GM19193 (cell line): ENCODE measurements around the gene PFKL.

Source experiments
- POLR2A ChIP-seq: IDR thresholded peaks from 4 replicates; pipeline ENCODE4 v1.6.1; 2011; ENCODE audit not compliant: insufficient read depth, insufficient read length; ENCODE audit errors: extremely low read depth

The PFKL gene

GRCh38 chr21:44325386-44326271 is 25.8 kb downstream of the PFKL start:
- no peak for TF ChIP-seq POLR2A

DNA sequence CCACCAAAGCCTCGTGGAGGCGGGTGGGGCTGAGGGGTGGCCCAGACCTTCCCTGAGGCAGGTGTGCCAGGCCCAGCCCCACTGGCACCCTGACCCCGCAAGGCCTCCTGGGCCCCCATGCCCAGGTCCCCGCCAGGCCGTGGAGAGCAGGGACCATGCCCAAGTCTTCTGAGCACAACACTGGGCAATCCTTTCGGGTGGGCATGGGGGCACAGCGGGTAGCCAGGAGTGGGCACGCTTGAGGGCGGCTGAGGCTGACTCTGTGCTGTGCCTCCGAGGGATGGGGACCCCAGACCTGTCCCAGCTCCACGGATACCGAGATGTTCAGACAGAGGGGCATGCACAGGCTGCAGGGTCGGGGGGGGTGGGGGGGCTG is 26.4 kb downstream of the PFKL start:
- no peak for TF ChIP-seq POLR2A

GRCh38 chr21:44326716-44327602 is 27.1 kb downstream of the PFKL start:
- no peak for TF ChIP-seq POLR2A

- no peak for TF ChIP-seq POLR2A
These were observed 27.7 kb downstream of the PFKL start for GRCh38 chr21:44327603-44327974.

DNA sequence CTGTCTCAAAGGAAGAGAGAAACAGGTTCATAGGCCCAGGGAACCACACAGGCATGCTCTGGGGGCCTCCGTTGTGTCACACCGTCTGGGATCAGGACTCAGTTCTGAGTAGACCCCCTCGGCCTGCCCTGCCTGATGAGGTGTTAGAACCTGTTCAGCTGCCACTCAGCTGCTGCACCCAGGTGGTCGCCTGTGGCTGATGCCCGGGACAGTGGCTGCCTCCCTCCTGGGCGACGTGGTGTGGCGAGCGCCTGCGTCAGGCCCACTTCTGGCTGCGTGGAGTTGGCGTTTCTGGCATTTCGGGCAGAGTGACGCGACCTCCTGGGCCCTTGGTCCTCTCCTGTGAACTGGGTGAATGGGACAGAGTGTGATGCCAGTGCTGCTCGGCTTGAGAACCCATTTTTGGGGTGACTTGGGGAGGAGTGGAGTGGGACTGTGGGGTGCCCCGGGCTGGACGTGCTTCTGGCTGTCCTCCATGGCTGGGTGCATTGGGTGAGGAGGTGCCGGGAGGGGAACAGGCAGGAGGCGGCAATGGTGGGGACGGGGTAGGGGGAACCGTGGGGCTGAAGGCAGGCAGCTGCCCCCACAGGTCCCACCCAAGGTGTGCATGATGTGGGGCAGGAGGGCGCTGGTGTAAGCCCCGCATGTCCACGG is 28.5 kb downstream of the PFKL start:
- TF ChIP-seq POLR2A: peak; percentile 30

GRCh38 chr21:44329086-44329889 is 29.4 kb downstream of the PFKL start:
- peak; percentile 36 for TF ChIP-seq POLR2A

GRCh38 chr21:44329971-44330681 is 30.3 kb downstream of the PFKL start:
- TF ChIP-seq POLR2A: no peak

DNA sequence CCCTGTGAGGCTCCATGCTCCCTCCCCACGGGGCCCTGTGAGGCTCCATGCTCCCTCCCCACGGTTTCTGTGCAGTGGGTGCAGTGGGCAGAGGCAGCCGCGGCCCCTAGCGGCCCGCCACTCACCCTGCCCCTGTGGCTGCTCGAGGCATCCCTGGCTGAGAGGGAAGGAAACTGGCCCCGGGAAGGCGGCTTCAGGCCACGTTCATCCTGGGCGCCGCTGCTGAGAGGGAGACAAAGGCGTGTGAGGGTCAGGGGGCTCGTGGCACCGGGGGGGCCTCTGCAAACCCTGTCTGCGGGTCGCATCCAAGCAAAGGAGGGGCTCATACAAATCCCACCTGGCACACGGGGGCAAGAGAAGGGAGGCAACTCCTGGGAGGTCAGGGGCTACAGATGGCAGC is 30.8 kb downstream of the PFKL start:
- no peak for TF ChIP-seq POLR2A

DNA sequence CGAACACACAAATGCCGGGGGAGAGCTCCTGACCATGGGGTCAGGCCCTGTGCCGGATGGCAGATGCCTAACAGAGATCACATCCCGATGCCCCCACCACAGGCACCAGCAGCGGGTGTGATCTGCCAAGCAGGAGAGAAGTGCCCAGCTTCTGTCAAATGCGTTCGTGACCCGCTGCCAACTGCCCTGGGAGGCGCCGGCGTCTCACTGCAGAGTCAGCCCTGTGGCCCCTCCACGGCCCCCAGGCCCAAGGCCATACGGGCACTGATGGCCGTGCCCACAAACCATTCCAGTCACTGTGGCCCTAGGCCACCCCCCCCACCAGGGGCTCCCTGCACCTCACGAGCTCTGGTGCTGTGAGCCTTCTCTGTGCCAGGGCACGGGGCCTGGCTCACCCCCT is 31.4 kb downstream of the PFKL start:
- no peak for TF ChIP-seq POLR2A

DNA sequence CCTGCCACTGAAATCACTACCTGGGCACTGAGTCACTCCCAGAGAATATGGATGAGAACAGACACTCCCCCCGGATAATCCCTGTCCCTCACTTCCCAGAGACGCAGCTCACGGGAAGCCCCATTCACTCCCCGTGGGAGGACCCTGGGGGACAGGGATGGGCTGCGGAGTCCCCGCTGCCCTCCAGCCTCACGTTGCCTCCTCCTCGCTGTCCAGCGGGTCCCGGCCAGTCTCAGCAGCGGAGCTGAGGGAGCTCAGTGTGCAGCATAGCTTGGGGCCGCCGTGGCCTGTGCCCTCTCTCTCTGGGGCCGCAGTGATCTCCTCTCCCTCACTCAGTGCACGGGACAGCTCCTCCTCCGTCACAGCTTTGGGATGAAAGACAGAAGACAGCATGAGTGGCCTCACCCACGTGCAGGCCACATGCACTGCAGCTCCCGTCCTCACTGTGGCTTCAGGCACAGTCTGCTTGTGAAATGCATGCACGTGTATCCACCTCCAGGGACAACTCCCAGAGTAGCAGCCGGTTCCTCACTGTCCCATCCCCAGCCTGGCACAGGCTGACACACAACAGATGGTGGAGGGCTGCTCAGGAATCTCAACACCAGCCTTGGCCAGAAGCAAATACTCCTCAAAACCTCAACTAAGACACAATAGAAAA is 31.9 kb downstream of the PFKL start:
- peak; percentile 7 for TF ChIP-seq POLR2A

DNA sequence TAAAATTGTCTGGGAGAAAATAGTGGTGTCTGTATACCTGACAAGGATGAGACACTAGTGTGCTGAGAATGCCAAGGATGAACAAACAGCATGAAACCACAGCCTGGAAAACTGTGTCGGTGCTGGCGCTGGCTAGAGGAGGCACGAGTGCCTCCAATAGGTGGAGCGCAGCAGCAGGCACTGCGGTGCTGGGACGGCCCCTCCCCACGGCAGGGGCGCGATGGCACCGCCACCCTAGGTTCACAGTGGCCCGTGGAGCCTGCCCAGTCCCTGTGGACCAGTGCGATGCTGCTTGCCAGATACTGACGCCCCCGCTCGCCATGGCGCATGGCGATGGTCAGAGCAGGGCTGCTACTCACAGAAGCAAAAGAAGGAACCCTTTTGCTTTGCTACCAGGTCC is 32.5 kb downstream of the PFKL start:
- no peak for TF ChIP-seq POLR2A

- TF ChIP-seq POLR2A: no peak
These were observed 33.1 kb downstream of the PFKL start for GRCh38 chr21:44332965-44333364.

- TF ChIP-seq POLR2A: no peak
These were observed 33.9 kb downstream of the PFKL start for GRCh38 chr21:44333509-44334328.

DNA sequence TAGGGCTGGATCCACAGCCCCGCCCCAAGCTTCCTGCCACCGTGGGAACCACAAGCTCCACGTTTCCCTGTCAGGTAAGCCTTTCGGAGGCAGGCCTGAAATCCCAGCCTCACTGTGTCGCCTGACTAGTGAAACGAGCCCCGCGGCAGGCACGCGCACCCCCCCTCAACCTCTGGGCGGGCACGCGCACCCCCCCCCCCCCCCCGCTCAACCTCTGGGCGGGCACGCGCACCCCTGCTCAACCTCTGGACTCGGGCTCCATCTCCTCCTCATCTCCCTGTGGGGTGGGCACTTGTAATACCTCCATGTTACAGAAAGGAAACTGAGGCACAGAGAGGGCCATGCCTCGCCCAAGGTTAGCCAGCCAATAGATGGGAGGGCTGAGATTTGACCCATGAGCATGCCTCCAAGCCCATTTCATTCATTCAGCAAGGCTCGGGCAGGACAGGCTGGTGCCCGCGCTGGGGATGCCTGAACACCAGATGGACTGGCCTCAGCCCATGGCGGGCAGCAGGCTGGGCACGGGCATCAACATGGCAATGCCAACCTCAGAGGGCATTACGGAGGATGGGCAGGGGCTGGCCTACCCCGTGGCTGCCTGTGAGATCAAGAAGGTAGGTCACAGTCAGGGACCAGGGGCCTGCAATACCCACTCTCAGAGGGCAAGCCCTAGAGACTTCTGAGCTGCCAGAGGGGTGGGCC is 34.6 kb downstream of the PFKL start:
- TF ChIP-seq POLR2A: no peak
